Measurements from ENCODE around the gene ATXN7L1. TPM values are rescaled to one million over a fixed set of nuclear protein-coding genes. Genes with fewer than 3 reads are reported as not detected.
"Not testable (repeated sequence)": the region's sequence is repeated elsewhere in the genome, so short reads cannot be mapped to it uniquely, and the experiment has no call there.

Gene ATXN7L1
- total RNA-seq, 3 donors from 2014 or later (not counting 1 experiment from before 2014, with no cell fraction given), result 37.5 to 48.6 (median 47.9) TPM

- 94% methylated on average over 8 of the region's 8 CpGs for WGBS (ENCODE audit: insufficient coverage)
- no peak overlapping the region for H3K27ac Mint-ChIP-seq
- Histone ChIP-seq H3K36me3 (ENCODE audit: control insufficient read depth, insufficient read depth, low read length) (no peaks in the 10 kb centered on the region), H3K4me1 (ENCODE audit: control insufficient read depth, insufficient read depth, low read length) (no peaks in the 10 kb centered on the region), H3K4me3 (ENCODE audit: low read length) (no peak overlapping the region), H3K27ac (ENCODE audit: low read length) (no peak overlapping the region), H3K9me3 (ENCODE audit: control insufficient read depth, insufficient read depth, low read length) (no peaks in the 10 kb centered on the region), H3K27me3 (ENCODE audit: control insufficient read depth, insufficient read depth, low read length) (no peaks in the 10 kb centered on the region)
- intact Hi-C loops (cut with micrococcal nuclease), result no loop called here
- H3K9me3 Mint-ChIP-seq, result no peaks in the 10 kb centered on the region
- H3K27me3 Mint-ChIP-seq (ENCODE audit: low read depth in 2 of 2), result no peaks in the 10 kb centered on the region
- no peak overlapping the region for H3K4me3 Mint-ChIP-seq
- TF ChIP-seq CTCF (IDR thresholded peaks at IDR 0.05), result no peak
- ATAC-seq (no peak), DNase-seq (no peak)
- H3K36me3 Mint-ChIP-seq, result no peaks in the 10 kb centered on the region
- no peaks in the 10 kb centered on the region for H3K4me1 Mint-ChIP-seq
These were observed 176.7 kb downstream of the ATXN7L1 start for GRCh38 chr7:105699568-105700236.

GRCh38 chr7:105698531-105698930 is 177.9 kb downstream of the ATXN7L1 start:
- Histone ChIP-seq H3K9me3 (ENCODE audit: control insufficient read depth, insufficient read depth, low read length) (no peaks in the 10 kb centered on the region), H3K27ac (ENCODE audit: low read length) (no peak overlapping the region), H3K36me3 (ENCODE audit: control insufficient read depth, insufficient read depth, low read length) (no peaks in the 10 kb centered on the region), H3K4me1 (ENCODE audit: control insufficient read depth, insufficient read depth, low read length) (peaks cover 6% of the 10 kb centered on the region), H3K27me3 (ENCODE audit: control insufficient read depth, insufficient read depth, low read length) (no peaks in the 10 kb centered on the region), H3K4me3 (ENCODE audit: low read length) (no peak overlapping the region)
- Mint-ChIP-seq H3K27me3 (ENCODE audit: low read depth in 2 of 2) (peaks cover 0 to 2% of the 10 kb centered on the region in 2 donors), H3K9me3 (no peaks in the 10 kb centered on the region), H3K4me1 (peaks cover 4 to 6% of the 10 kb centered on the region in 2 donors), H3K27ac (no peak overlapping the region), H3K36me3 (no peaks in the 10 kb centered on the region), H3K4me3 (no peak overlapping the region)
- no peak for DNase-seq
- ATAC-seq, result no peak
- intact Hi-C loops (cut with micrococcal nuclease), result no loop called here
- no peak for TF ChIP-seq CTCF (IDR thresholded peaks at IDR 0.05)
- WGBS (ENCODE audit: insufficient coverage), result 98% methylated on average over 5 of the region's 6 CpGs

- Histone ChIP-seq H3K9me3 (ENCODE audit: control insufficient read depth, insufficient read depth, low read length) (no peaks in the 10 kb centered on the region), H3K36me3 (ENCODE audit: control insufficient read depth, insufficient read depth, low read length) (no peaks in the 10 kb centered on the region), H3K27ac (ENCODE audit: low read length) (no peak overlapping the region), H3K4me1 (ENCODE audit: control insufficient read depth, insufficient read depth, low read length) (peaks cover 13% of the 10 kb centered on the region), H3K27me3 (ENCODE audit: control insufficient read depth, insufficient read depth, low read length) (no peaks in the 10 kb centered on the region), H3K4me3 (ENCODE audit: low read length) (no peak overlapping the region)
- TF ChIP-seq CTCF (IDR thresholded peaks at IDR 0.05), result no peak
- Mint-ChIP-seq H3K4me3 (no peak overlapping the region), H3K36me3 (no peaks in the 10 kb centered on the region), H3K27me3 (ENCODE audit: low read depth in 2 of 2) (peaks cover 0 to 2% of the 10 kb centered on the region in 2 donors), H3K4me1 (peaks cover 7 to 10% of the 10 kb centered on the region in 2 donors), H3K27ac (no peak overlapping the region), H3K9me3 (no peaks in the 10 kb centered on the region)
- 98% methylated on average over 5 of the region's 5 CpGs for WGBS (ENCODE audit: insufficient coverage)
- DNase-seq (no peak), ATAC-seq (no peak)
- intact Hi-C loops (cut with micrococcal nuclease), result no loop called here
These were observed 178.6 kb downstream of the ATXN7L1 start for GRCh38 chr7:105697753-105698152.

GRCh38 chr7:105697169-105697568 is 179.2 kb downstream of the ATXN7L1 start:
- H3K4me1 ChIP-seq (ENCODE audit: control insufficient read depth, insufficient read depth, low read length), result peaks cover 19% of the 10 kb centered on the region
- H3K9me3 Mint-ChIP-seq; H3K4me3 Mint-ChIP-seq; H3K27me3 Mint-ChIP-seq (ENCODE audit: low read depth in 2 of 2); H3K4me3 ChIP-seq (ENCODE audit: low read length); H3K27ac Mint-ChIP-seq; H3K27ac ChIP-seq (ENCODE audit: low read length); H3K36me3 Mint-ChIP-seq; H3K9me3 ChIP-seq (ENCODE audit: control insufficient read depth, insufficient read depth, low read length); H3K36me3 ChIP-seq (ENCODE audit: control insufficient read depth, insufficient read depth, low read length); ATAC-seq; DNase-seq; intact Hi-C loops (cut with micrococcal nuclease); H3K27me3 ChIP-seq (ENCODE audit: control insufficient read depth, insufficient read depth, low read length): not testable (repeated sequence)
- H3K4me1 Mint-ChIP-seq, result peaks cover 9 to 16% of the 10 kb centered on the region in 2 donors
- WGBS (ENCODE audit: insufficient coverage), result 96% methylated on average over 11 of the region's 11 CpGs

All from natural killer cell (primary cell).